HK-2 (cell line): ENCODE results near the gene HOXB7.

Source experiments
- DNase-seq: peaks from one replicate; pipeline ENCODE4 v3.0.0-alpha.2; 2018; ENCODE audit not compliant: unreplicated experiment

HOXB7 gene

GRCh38 chr17:48610282-48611211 is at the start of gene HOXB7:
Gene HOXB7, minus strand, starts transcription at chr17:48611017. Its CDS starts 99 bp downstream, at chr17:48610918.
- DNase-seq: peak; percentile 82

GRCh38 chr17:48655913-48656312 is 45.1 kb upstream of the HOXB7 start:
- no peak for DNase-seq

- DNase-seq: no peak
Measured at GRCh38 chr17:48649741-48650140, 38.9 kb upstream of the HOXB7 start.

GRCh38 chr17:48647963-48648245 is 37.1 kb upstream of the HOXB7 start:
- DNase-seq: no peak

GRCh38 chr17:48647103-48647962 is 36.5 kb upstream of the HOXB7 start:
- DNase-seq: peak; percentile 60

GRCh38 chr17:48646183-48647102 is 35.6 kb upstream of the HOXB7 start:
- DNase-seq: peak; percentile 91

GRCh38 chr17:48645639-48646182 is 34.9 kb upstream of the HOXB7 start:
- no peak for DNase-seq

GRCh38 chr17:48644910-48645557 is 34.2 kb upstream of the HOXB7 start:
- DNase-seq: no peak

- no peak for DNase-seq
Measured at GRCh38 chr17:48644159-48644558, 33.3 kb upstream of the HOXB7 start.

- no peak for DNase-seq
Measured at GRCh38 chr17:48643697-48644012, 32.8 kb upstream of the HOXB7 start.

GRCh38 chr17:48642843-48643696 is 32.3 kb upstream of the HOXB7 start:
- DNase-seq: no peak

GRCh38 chr17:48642059-48642842 is 31.4 kb upstream of the HOXB7 start:
- DNase-seq: no peak

- DNase-seq: no peak
Measured at GRCh38 chr17:48641541-48642058, 30.8 kb upstream of the HOXB7 start.

- DNase-seq: no peak
Measured at GRCh38 chr17:48640858-48641180, 30.0 kb upstream of the HOXB7 start.

GRCh38 chr17:48639982-48640857 is 29.4 kb upstream of the HOXB7 start:
- DNase-seq: no peak

- no peak for DNase-seq
Measured at GRCh38 chr17:48639136-48639535, 28.3 kb upstream of the HOXB7 start.

- DNase-seq: no peak
Measured at GRCh38 chr17:48637323-48638260, 26.8 kb upstream of the HOXB7 start.
